ENCODE data around the gene SMG1.
"Not testable (repeated sequence)": the region's sequence is repeated elsewhere in the genome, so short reads cannot be mapped to it uniquely, and the experiment has no call there.

The SMG1 gene

DNA sequence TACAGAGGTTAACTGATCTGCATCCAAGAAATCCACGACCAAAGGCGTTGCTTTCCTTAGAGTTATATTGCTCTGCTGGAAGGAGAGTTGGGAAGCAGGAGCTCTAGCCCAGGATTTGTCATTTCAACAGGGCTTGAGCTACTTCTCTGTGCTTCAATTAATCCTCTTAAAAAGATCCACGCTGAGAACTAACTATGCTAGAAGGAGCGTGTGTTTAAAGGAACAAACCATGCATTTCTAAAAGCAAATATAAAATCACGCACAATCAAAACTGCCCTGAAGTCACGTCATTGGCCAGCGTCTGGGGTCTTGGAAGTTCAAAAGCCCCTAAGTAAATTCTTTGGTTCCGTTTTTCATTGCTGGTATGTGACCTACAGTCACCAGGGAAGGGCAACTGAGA is 125.9 kb downstream of the SMG1 start:
- DNase-seq (ENCODE audit: low read depth in 2 of 2): no peak

DNA sequence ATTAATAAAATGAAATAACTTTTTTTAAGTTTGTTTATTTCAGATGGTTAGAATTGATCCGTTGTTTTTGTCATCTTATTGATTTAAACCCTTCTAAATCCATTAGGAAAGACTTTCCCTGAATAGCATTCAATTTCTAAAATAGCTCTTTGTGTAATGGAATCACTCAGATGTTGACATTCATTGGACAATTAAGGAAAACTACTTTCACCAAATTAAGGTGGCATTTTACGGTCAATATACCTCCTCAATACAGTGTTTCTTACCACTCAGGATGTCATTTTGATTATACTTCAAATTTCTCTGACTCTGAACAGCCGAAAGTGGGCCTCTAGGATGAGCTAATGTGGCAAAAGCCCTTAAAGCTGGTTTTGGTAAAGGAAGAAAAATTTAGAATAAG is 126.7 kb downstream of the SMG1 start:
- DNase-seq (ENCODE audit: low read depth in 2 of 2): no peak

DNA sequence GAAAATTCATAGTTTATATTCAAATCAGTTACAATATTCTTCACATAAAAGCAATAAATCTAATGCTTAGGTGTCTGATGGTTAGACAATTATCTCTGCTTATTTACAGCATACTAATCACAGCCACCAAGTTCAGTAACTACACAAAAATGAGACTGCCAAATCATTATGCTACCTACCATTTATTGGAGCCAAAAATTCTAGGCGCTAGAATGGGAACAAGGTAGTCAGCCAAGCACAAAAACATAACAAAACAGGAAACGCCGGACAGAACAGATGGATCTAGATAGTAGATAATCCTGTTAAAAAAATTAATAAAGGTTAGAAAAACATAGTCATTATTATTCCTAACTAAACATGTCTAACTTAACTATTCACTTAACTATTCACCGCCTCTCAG is 128.5 kb downstream of the SMG1 start:
- DNase-seq (ENCODE audit: low read depth in 2 of 2): no peak

DNA sequence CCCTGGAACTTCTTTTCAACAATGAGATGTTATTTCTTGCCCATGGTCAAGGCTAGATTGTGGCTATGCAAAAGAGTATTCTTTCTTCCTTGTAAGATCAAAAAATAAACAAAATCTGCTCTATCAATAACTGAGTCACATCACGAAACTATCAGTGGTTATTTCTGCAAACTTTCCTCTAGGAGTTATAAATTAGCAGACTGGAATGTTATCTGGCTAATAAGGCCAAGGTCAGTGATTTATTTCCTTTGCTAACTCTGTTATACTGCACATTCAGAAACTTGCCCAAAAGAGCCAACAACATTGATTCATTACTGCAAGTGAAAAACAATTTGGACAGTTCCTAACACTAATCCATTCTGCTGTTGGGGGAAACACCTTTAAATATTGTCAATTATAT is 129.8 kb downstream of the SMG1 start:
- DNase-seq (ENCODE audit: low read depth in 2 of 2): no peak

DNA sequence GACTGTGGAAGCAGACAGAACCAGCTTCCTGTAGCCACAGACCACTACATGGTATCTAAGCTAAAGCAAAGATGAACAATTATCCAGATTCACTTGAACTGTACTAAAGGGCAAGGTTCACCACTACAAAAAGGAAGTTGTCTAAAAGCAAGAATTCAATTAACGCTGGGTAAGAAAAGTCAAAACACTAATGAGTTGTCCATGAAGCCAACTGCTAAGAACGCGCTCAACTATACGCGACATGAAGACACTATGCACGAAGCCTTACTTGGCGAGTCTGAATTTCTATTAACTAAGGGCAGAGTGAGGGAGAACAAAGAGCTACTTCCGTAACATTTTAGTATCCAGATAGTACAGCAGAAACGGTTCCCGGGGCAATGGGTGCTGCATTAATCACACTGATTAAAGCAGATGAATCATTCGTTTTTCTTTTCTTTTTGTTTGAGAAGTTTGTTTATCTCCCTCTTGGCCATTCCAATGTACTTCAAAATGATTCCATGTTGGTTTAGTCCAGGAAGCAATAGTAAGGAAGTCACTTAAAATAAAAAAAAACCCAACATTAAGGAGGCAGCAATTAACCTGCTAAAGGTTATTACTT is 133.3 kb downstream of the SMG1 start:
- DNase-seq (ENCODE audit: low read depth in 2 of 2): no peak

DNA sequence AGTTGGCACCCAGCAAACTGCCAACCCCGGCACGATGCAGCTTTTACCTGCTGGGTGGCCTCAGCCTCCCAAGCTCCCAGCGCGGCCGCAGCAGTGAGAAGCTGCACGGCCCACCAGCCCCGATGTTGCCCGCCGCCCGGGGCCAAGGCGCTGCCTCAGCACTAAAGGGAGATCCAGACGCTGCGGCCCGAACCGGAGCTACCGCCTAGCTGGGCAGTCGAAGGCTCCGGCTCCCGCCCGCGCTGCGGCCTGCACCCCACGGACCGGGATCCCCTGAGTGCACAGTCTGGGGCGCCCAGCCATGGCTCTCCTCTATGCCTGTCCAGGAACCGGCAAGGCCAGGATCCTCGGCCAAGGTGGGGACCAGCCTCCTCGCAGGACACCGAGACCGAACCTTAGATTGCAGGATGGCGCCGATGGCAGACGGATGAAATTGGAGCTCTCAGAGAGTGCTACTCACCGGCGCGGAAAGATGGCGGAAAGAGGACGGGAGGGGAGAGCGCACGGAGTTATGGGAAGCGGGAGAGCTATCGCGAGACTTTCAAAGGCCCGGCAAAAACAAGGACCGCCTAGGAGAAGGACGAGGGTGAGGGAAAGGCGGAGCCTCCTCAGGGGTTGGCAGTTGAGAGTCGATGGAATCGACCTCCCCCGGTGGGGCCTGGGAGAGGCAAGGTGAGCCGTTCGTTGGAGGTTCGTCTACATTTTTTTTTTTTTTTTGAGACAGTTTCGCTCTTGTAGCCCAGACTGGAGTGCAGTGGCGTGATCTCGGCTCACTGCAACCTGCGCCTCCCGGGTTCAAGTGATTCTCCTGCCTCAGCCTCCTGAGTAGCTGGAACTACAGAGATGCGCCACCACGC is 136.1 kb downstream of the SMG1 start, which contains the start of gene RPS15A:
Gene RPS15A (minus strand): TSS at position 485 of the 857 bp plus-strand sequence. CDS start 1,221 bp downstream, outside the sequence.
- DNase-seq (ENCODE audit: low read depth in 2 of 2): peak; percentile 79 to 87

DNA sequence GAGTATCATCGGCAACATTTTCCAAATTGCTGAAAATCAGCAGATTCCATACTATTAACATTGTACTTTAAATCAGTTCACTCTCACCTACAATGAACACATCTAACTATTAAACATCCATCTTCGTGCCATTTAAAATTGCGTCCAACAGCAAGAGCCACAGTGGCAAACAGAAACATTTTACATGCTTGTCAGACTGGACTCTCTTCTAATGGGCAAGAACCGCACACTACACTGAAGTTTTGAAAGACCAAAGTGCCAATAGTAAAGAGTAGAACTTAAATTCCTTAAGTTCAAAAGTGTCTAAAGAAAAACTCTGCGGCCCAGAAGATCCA is 136.7 kb downstream of the SMG1 start:
- DNase-seq (ENCODE audit: low read depth in 2 of 2): no peak

DNA sequence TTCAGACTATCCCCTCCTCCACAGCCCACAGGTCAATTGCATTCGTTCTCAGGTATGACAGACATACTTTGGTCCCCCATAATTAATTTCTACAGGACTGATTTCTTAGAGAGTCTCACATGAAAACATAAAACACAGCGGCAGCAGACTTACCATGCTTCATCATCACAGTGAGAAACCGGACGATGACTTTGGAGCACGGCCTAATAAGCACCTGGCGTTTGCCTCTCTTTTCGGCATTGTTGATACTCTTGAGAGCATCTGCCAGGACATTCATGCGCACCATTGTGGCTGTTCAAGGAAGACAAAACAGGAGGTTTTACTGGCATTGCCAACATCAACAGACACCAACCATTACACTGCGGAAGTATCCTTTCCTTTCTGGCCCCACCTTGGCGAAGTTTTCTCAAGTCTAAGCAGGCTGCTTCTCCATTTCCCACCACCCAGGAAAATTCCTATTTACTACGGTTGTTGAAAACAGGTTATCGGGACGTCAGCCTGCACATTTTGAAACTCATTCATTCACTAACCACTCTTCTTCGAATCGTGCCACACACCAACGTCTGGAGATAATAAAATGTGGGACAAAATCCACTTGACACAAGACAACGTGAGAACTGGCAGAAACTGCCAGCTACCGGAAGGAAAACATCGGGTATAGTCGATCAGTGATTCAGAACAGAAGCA is 137.2 kb downstream of the SMG1 start:
- DNase-seq (ENCODE audit: low read depth in 2 of 2): no peak

DNA sequence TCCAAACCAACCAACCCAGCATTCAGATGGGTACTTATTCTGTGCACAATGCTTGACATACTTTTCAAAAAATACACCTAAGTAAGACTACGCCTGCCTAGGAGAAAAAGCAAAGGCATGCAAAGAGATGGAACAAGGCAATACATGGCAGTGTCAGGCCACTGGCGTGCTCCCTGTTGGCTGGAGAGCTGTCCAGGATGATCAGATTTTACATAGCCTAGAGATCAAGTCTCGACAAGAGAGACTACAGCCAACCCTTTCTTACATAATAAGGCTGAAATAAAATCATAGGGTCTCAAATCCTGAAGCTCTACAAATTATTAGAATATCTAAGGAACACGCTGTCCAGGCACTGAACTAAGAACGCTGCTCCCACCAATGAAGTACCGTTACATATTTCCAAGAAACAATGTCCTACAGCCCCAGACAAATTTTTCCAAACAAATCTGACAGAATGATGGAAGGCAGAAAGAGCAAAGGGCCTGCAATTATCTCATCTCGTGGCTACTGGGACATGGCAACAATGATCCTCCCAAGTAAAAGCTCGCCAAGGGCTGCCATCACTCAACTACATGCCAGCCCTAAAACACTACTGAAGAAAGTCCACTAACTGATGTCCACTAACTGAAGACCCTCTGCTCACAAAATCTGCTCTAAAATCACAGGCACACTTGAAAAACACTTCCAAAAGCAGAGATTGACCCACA is 141.1 kb downstream of the SMG1 start:
- no peak for DNase-seq (ENCODE audit: low read depth in 2 of 2)

DNA sequence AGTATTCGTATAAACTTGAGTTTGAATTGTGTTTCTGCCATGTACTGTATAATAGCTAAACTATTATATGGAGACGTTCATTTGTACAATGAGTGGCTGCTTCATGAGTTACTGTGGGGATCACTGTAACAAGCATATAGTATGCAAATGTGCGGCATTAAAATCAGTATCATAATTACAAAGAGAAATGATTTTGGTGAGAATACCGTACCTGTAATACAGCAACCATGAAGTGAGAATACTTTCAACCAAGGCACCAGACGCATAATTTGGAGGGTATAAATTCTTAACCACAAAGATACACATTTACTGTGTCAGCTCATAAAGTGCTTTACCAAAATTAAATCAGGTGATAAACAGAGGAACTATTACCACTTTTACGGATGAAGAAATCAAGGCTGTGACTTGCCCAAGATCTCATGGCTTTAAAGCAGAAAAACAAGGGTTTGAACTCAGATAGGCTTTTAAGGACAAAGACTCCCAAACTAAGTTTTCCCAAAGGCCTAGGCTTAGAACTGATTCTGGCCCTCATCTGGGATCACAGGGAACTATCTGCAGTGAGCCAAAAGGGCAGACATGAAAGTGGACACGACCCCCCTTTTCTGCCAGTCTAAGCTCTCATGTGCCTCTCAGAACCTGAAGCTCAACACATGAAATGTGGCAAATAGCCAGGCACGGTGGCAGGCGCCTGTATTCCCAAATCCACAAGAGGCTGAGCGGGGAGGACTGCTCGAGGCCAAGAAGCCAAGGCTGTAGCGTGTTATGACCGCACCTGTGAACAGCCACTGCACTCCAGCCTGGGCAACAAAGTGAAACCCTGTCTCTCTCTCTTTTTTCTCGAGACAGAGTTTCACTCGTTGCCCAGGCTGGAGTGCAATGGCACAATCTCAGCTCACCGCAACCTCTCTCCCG is 142.5 kb downstream of the SMG1 start:
- no peak for DNase-seq (ENCODE audit: low read depth in 2 of 2)

DNA sequence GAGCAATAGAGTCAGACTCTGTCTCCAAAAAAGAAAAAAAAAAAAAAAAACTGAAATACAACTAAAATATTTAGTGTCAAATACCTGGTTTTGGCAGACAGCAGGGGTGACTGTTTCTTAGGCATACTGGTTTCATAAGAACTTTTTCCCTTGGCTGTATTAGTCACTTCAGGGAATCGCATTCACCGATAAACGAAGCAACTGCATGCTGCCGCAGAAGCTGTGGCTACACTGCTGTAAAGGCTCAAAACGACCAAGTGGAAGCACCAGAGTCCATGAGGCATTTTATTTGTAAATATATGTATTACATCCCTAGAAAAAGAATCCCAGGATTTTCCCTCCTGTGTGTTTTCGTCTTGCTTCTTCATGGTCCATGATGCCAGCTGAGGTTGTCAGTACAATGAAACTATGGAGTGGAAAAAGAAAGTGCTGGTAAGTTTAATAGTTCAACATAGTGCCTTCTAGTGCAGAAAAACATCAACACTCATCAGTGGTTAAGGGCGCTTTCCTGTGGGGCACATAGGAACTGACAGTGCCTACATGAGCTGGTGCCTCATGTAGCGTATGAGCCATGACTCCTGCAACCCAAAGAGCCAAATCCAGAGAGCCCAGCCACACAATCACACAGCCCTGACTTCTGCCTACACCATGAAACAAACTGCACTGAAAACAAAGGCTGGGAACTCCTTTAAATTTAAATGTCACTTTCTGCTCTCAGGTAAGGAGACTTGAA is 143.3 kb downstream of the SMG1 start:
- DNase-seq (ENCODE audit: low read depth in 2 of 2): no peak

DNA sequence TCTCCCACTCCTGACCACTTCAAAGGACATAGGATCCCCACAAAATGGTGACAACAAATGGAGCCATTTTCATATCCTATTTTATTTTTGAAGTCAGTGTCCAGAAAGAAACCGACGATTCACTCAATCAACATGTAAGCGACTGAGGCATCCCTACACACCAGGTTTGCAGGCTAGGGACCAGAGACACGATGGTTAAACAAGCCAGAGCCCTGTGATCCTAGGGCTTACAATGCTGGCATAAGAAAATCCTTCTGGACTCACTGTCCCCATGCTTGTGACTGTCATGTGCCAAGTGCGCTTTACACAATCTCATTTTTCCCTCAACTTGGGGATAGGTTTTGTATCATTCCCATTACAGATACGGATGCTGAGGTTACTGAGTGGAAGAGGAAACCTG is 145.0 kb downstream of the SMG1 start:
- DNase-seq (ENCODE audit: low read depth in 2 of 2): not testable (repeated sequence)

DNA sequence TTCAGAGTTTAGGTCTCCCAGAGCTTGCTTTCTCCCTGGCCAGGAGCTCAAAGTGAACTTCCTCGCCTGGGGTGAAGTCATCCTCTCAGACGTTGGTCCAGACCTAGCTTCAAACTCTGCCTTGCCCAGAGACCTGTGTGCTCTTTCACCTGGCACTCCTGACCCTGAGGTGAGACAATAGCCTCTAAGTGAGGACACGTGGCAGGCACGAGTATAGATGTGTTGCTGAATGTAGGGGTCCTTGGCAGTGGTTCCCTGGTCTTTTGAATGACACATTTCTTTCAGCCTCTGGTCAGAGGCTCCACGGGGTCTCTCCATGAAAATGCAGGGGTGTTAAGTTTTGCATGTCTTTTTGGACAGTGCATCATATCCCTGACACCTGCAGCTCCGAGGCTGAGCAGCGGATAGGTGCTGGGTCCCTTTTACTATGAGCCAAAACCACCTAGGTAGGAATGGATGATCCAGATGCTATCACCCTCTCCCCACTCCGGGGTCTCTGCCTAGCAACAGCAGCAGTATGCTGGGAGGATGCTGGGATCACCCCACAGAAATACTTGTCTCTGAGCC is 145.7 kb downstream of the SMG1 start:
- not testable (repeated sequence) for DNase-seq (ENCODE audit: low read depth in 2 of 2)

DNA sequence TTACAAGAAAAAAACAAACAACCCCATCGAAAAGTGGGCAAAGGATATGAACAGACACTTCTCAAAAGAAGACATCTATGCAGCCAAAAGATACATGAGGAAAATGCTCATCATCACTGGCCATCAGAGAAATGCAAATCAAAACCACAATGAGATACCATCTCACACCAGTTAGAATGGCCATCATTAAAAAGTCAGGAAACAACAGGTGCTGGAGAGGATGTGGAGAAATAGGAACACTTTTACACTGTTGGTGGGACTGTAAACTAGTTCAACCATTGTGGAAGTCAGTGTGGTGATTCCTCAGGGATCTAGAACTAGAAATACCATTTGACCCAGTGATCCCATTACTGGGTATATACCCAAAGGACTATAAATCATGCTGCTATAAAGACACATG is 148.5 kb downstream of the SMG1 start:
- not testable (repeated sequence) for DNase-seq (ENCODE audit: low read depth in 2 of 2)

DNA sequence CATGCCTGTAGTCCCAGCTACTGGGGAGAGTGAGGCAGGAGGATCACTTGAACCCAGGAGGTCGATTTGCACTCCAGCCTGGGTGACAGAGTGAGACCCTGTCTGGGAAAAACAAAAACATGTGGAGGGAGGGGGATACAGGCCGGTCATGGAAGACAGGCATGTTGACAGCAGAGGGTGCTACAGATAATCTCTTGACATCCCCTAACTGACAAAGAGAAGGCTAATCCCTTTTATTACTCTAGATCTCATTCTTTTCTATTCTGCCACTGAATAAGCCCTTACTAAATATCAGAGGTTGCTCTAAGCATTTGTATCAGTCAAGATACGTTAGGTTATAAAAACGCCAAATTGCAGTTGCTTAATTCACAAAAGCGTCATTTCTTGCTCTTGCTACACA is 149.9 kb downstream of the SMG1 start:
- DNase-seq (ENCODE audit: low read depth in 2 of 2): not testable (repeated sequence)

DNA sequence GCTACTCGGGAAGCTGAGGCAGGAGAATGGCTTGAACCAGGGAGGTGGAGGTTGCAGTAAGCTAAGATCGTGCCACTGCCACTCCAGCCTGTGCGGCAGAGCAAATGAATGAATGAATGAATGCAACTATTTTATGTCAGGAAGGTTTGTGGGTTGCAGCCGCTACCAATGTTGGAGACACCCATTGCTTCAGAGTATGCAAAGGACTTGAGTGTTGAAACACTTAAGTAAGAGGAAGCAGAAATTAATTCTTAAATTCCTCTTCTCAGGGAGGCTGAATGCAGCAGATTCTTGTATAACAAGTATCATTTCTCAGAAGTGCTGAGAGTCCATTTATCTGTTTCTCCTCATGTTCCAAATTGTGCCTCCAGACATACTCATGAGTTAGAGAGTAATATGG is 151.6 kb downstream of the SMG1 start:
- not testable (repeated sequence) for DNase-seq (ENCODE audit: low read depth in 2 of 2)

DNA sequence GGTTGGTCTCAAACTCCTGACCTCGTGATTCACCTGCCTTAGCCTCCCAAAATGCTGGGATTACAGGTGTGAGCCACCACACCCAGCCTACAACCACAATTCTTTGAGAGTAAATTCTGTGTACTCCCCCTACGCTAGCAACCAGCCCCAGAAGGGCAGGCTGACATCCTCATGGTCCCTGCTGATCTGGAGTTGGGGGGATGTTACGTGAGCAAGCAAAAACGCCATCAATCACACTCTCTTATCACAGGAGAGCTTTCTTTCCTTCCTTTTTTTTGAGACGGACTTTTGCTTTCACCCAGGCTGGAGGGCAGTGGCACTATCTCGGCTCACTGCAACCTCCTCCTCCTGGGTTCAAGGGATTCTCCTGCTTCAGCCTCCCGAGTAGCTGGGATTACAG is 154.0 kb downstream of the SMG1 start:
- DNase-seq (ENCODE audit: low read depth in 2 of 2): not testable (repeated sequence)

DNA sequence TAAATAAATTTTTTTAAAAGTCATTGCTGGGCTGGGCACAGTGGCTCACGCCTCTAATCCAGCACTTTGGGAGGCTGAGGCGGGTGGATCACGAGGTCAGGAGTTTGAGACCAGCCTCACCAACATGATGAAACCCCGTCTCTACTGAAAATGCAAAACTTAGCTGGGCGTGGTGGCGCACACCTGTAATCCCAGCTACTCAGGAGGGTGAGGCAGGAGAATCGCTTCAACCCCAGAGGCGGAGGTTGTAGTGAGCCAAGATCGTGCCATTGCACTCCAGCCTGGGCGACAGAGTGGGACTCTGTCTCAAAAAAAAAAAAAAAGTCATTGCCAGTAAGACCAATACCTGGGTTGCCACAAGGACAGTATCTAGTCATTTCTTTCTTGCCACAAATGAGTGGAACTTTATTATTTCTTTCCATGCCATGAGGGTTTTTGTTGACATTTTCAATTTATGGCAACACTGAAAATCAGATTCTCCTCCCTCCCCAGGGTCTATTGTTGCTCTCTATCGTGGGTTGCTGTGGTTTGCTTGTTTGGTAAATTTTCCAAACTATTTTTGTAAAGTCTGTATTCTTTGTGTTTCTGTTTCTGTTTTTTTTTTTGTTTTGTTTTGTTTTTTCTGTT is 155.8 kb downstream of the SMG1 start:
- not testable (repeated sequence) for DNase-seq (ENCODE audit: low read depth in 2 of 2)

DNA sequence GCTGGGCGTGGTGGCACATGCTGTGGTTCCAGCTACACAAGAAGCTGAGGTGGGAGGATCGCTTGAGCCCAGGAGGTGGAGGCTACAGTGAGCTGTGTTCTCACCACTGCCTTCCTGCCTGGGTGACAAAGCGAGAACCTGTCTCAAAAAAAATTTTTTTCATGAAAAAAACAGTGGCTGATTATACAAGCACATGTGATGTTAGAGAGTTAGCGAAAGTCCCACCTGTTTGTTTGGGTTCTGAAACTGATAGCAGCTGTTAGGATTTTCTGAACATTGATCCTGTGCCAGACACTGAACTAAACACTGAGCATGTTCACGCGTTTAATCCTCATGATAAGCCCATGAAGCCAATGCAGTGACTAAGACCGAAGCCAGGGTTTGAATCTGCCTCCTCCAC is 159.0 kb downstream of the SMG1 start:
- DNase-seq (ENCODE audit: low read depth in 2 of 2): not testable (repeated sequence)

DNA sequence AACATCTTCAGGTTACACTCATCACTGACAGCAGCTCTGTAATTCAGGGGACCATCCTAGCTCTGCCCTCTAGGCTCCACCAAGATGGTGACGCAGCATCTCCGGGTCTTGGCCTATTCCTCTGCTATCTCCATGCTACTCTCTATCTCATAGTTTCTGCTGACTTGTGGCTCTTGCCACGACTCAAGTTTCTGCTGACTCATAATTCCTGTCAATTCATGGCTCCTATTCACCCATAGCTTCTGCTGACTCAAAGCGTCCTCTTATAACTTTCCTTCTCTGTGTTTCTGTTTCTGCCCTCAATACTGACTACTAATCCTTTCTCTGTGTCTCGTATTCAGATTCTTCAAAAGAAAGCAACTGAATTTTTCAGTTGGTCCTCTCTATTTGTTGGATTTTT is 163.5 kb downstream of the SMG1 start:
- not testable (repeated sequence) for DNase-seq (ENCODE audit: low read depth in 2 of 2)
